Urinary bladder (tissue), 4 donors: ENCODE results near the gene CLCN4. TPM values are rescaled to one million over a fixed set of nuclear protein-coding genes. Genes with fewer than 3 reads are reported as not detected.

Source experiments
- DNase-seq: peaks from one replicate; pipeline ENCODE4 v3.0.0-alpha.2; 2015; ENCODE audit errors: extremely low spot score
- H3K27ac ChIP-seq: one replicate; pipeline ENCODE4 v1.5.1; 2013; ENCODE audit warnings: low read depth, mild to moderate bottlenecking, moderate library complexity
- H3K36me3 ChIP-seq: one replicate; pipeline ENCODE4 v1.6.1; 2013; ENCODE audit warnings: mild to moderate bottlenecking, moderate library complexity; ENCODE audit not compliant: insufficient read depth
- H3K4me1 ChIP-seq: one replicate; pipeline ENCODE4 v1.6.1; 2013; ENCODE audit warnings: mild to moderate bottlenecking, moderate library complexity; ENCODE audit not compliant: insufficient read depth
- H3K4me3 ChIP-seq: one replicate; pipeline ENCODE4 v1.5.1; 2013; ENCODE audit warnings: low read depth, low read length
- WGBS: extraction: QIAGEN DNeasy Blood & Tissue Kit; methylation state at CpG from one replicate; pipeline ENCODE4 v1.1.7; 2013; 5-methylcytosine and 5-hydroxymethylcytosine counted together
- polyA plus RNA-seq: library from polyadenylated mRNA; stranded (reverse); fragments of 200-250 nt; gene quantifications from one replicate; pipeline ENCODE4 v1.2.3, GENCODE V29; 2013
- total RNA-seq: library from RNA; depleted of rRNA; stranded (reverse); fragments of >200 nt; gene quantifications from one replicate; pipeline ENCODE4 v1.2.3, GENCODE V29; 2014
- donor health status: healthy with polysubstance abuse.
- donor health status: healthy.

CLCN4 gene
- total and polyA plus RNA-seq, 2 donors = 1.0 to 4.4 TPM

DNA sequence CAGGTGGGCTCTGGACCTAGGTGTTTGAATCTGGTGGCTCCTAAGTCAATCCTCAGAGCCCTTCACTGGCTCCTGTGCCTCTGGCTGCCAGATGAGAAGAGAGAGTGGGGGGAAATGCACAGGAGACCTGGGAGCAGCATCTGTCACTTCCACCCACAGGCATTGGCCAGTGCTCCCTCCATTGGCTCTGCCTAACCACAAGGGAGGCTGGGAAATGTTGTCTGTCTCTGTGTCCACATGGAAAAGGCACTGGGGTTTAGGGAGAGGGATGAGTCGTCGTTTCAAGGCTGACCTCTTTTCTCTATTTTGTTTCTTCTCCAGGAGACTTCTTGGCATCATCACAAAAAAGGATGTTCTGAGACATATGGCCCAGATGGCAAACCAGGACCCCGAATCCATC lies 76.4 kb downstream of the CLCN4 start:
- no peak overlapping the region for H3K4me3 ChIP-seq
- no peaks in the 10 kb centered on the region for H3K36me3 ChIP-seq
- no peak for DNase-seq
- no peak overlapping the region for H3K27ac ChIP-seq
- WGBS = 42% methylated on average over 3 of the region's 3 CpGs
- no peaks in the 10 kb centered on the region for H3K4me1 ChIP-seq

GRCh38 chrX:10233696-10234095 lies 76.9 kb downstream of the CLCN4 start:
- Histone ChIP-seq H3K27ac (no peak overlapping the region), H3K4me1 (no peaks in the 10 kb centered on the region), H3K36me3 (no peaks in the 10 kb centered on the region), H3K4me3 (no peak overlapping the region)
- WGBS = 90% methylated on average over 6 of the region's 6 CpGs
- no peak for DNase-seq

DNA sequence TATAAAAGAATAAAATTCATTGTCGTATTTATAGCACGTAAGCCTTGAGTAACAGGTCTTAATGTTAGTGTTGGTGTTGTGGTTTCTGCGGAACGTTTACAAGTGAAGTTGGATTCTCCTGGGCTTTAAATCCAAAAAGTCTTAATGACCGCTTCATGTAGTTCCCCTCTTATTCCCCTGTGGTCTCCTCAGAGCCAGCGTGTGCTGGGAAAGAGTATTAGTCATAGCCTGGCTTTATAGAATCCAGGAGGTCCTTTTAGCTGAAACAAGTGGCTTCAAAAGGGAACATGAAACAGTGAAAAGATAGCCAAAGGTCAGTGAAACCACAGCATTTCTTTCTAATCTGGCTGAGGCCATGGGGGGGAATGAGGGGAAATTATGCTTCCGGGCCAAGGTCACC lies 79.1 kb downstream of the CLCN4 start:
- H3K4me3 ChIP-seq = no peak overlapping the region
- H3K36me3 ChIP-seq = no peaks in the 10 kb centered on the region
- H3K4me1 ChIP-seq = no peaks in the 10 kb centered on the region
- H3K27ac ChIP-seq = no peak overlapping the region
- 85% methylated on average over 7 of the region's 7 CpGs for WGBS
- DNase-seq = no peak

- DNase-seq = no peak
- Histone ChIP-seq H3K36me3 (no peaks in the 10 kb centered on the region), H3K4me3 (no peak overlapping the region), H3K4me1 (no peaks in the 10 kb centered on the region), H3K27ac (no peak overlapping the region)
- 89% methylated on average over 7 of the region's 7 CpGs for WGBS
Measured at GRCh38 chrX:10237241-10237640, 80.5 kb downstream of the CLCN4 start.

DNA sequence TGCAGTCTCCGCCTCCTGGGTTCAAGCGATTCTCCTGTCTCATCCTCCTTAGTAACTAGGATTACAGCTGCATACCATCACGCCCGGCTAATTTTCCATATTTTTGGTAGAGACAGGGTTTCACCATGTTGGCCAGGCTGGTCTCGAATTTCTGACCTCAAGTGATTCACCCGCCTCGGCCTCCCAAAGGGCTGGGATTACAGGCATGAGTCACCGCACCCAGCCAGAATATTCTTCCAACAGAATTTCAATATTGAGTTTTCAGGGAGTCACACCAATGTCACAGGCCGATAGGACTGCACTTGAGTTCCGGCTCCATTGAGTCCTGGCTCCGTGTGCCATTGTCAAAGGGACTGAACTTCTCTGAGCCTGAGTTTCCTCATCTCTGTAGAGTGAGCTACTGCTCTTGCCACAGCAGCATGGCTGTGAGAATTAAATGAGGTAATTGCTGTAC lies 82.9 kb downstream of the CLCN4 start:
- Histone ChIP-seq H3K27ac (no peak overlapping the region), H3K36me3 (no peaks in the 10 kb centered on the region), H3K4me3 (no peak overlapping the region), H3K4me1 (no peaks in the 10 kb centered on the region)
- no peak for DNase-seq
- 78% methylated on average over 11 of the region's 11 CpGs for WGBS

- no peak overlapping the region for H3K27ac ChIP-seq
- H3K4me1 ChIP-seq = no peaks in the 10 kb centered on the region
- H3K36me3 ChIP-seq = no peaks in the 10 kb centered on the region
- 43% methylated on average over 4 of the region's 4 CpGs for WGBS
- no peak for DNase-seq
- H3K4me3 ChIP-seq = no peak overlapping the region
Measured at GRCh38 chrX:10240918-10241317, 84.1 kb downstream of the CLCN4 start.

DNA sequence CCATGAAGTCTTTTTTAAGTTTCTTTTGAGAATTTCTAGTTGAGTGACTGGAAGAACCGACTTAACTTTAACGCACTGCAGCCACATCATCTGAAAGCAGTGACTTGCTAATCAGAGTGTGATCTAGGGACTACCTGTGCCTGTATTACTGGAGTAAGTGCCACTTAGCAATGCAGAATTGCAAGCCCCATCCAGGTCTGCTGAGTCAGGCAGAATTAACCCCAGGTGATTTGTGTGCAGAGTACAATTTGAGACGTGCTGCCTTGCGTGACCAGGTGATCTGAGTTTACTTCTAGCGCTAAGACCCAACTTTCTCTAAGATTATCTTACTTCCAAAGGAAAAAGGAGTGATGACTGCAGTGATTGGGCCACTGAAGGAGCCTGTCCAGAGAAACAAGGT lies 85.3 kb downstream of the CLCN4 start:
- Histone ChIP-seq H3K4me3 (no peak overlapping the region), H3K4me1 (no peaks in the 10 kb centered on the region), H3K27ac (no peak overlapping the region), H3K36me3 (no peaks in the 10 kb centered on the region)
- WGBS = 87% methylated on average over 5 of the region's 5 CpGs
- no peak for DNase-seq

DNA sequence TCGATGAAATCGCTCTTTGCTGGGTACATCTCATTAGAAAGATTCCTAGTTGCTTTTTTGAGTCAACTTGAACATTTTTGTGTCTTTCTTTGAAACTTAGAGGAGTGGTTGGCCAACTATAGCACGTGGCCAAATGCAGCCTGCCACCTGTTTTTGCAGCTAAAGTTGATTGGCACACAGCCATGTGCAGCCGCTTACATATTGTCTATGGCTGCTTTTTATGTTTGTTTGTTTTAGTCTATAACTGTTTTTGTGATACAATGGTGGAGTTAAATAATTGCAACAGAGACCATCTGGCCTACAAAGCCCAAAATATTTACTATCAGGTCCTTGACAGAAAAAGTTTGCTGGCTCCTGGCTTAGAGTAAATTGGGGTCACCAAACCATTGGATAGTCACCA lies 86.3 kb downstream of the CLCN4 start:
- H3K4me3 ChIP-seq = no peak overlapping the region
- no peak overlapping the region for H3K27ac ChIP-seq
- H3K36me3 ChIP-seq = no peaks in the 10 kb centered on the region
- WGBS = 77% methylated on average over 4 of the region's 4 CpGs
- DNase-seq = no peak
- no peaks in the 10 kb centered on the region for H3K4me1 ChIP-seq

GRCh38 chrX:10244915-10245622 lies 88.3 kb downstream of the CLCN4 start:
- H3K4me1 ChIP-seq = no peaks in the 10 kb centered on the region
- H3K4me3 ChIP-seq = no peak overlapping the region
- no peak overlapping the region for H3K27ac ChIP-seq
- H3K36me3 ChIP-seq = no peaks in the 10 kb centered on the region
- DNase-seq = no peak
- 64% methylated on average over 9 of the region's 9 CpGs for WGBS

DNA sequence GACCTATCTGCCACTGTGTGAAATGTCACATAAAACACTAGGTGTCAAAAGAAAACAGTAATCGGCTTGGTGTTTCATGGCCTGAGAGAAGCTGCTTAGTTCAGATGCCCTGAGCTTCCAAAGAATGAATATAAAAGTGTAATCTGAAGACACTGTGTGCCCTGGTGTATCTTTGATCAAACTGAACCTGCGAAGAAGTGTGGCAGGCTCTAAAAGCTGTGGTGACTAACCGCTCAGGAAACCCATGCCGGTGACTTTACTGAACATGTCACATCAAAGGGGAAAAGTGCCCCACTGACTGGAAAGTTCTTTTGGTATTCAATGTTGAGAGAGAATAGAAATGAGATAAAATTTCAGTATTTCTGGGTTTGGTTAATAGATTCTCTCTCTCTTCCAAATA lies 89.1 kb downstream of the CLCN4 start:
- Histone ChIP-seq H3K36me3 (no peaks in the 10 kb centered on the region), H3K4me3 (no peak overlapping the region), H3K4me1 (no peaks in the 10 kb centered on the region), H3K27ac (no peak overlapping the region)
- no peak for DNase-seq
- WGBS = 90% methylated on average over 4 of the region's 4 CpGs

GRCh38 chrX:10246297-10246696 lies 89.5 kb downstream of the CLCN4 start:
- no peak for DNase-seq
- H3K27ac ChIP-seq = no peak overlapping the region
- no peaks in the 10 kb centered on the region for H3K4me1 ChIP-seq
- 78% methylated on average over 4 of the region's 4 CpGs for WGBS
- H3K36me3 ChIP-seq = no peaks in the 10 kb centered on the region
- no peak overlapping the region for H3K4me3 ChIP-seq

GRCh38 chrX:10246846-10247245 lies 90.1 kb downstream of the CLCN4 start:
- H3K27ac ChIP-seq = no peak overlapping the region
- 94% methylated on average over 2 of the region's 2 CpGs for WGBS

DNA sequence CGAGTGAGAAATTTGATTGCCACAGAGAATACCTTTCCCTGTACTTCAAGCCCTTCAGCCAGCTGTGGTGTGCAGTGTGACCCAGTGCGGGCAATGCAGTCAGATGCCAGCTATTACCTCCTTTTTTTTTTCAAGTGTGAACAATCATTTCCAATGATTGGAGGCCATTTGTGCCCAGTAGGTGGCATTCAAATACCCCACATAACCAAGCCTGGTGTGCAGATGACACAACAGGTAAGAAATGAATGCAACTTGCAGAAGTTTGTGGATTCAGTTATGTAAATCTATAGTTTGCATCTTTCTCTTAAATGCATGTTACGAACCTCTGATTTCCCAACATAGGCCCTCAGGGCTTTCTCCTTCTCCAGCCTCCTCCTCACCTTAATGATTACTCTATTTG lies 98.0 kb downstream of the CLCN4 start:
- Histone ChIP-seq H3K4me1 (no peaks in the 10 kb centered on the region), H3K27ac (no peak overlapping the region), H3K36me3 (no peaks in the 10 kb centered on the region), H3K4me3 (no peak overlapping the region)
- WGBS = 77% methylated on average over 3 of the region's 3 CpGs
- DNase-seq = no peak

More at GRCh38 chrX:10246846-10247245, 90.1 kb downstream of the CLCN4 start:
- Histone ChIP-seq H3K4me1 (no peaks in the 10 kb centered on the region), H3K4me3 (no peak overlapping the region), H3K36me3 (no peaks in the 10 kb centered on the region)
- DNase-seq = no peak

GRCh38 chrX:10259716-10260115 lies 102.9 kb downstream of the CLCN4 start:
- H3K4me1 ChIP-seq = no peaks in the 10 kb centered on the region
- H3K27ac ChIP-seq = no peak overlapping the region
- no peaks in the 10 kb centered on the region for H3K36me3 ChIP-seq
- H3K4me3 ChIP-seq = no peak overlapping the region
- no peak for DNase-seq
- 44% methylated on average over 1 of the region's 1 CpG for WGBS

- 96% methylated on average over 2 of the region's 2 CpGs for WGBS
Measured at GRCh38 chrX:10265775-10266174, 109.0 kb downstream of the CLCN4 start.

More at GRCh38 chrX:10265775-10266174, 109.0 kb downstream of the CLCN4 start:
- no peak overlapping the region for H3K4me3 ChIP-seq
- H3K4me1 ChIP-seq = no peaks in the 10 kb centered on the region
- H3K27ac ChIP-seq = no peak overlapping the region
- no peak for DNase-seq
- no peaks in the 10 kb centered on the region for H3K36me3 ChIP-seq
